ENCODE measurements around the gene SNHG17. TPM values are rescaled to one million over a fixed set of nuclear protein-coding genes. Genes with fewer than 3 reads are reported as not detected.

SNHG17 gene
- total and polyA plus RNA-seq, 2 of the 4 experiments (the other 2 are of a cell fraction), result 5.4 to 38.2 TPM

- TF ChIP-seq, protein P1, sequence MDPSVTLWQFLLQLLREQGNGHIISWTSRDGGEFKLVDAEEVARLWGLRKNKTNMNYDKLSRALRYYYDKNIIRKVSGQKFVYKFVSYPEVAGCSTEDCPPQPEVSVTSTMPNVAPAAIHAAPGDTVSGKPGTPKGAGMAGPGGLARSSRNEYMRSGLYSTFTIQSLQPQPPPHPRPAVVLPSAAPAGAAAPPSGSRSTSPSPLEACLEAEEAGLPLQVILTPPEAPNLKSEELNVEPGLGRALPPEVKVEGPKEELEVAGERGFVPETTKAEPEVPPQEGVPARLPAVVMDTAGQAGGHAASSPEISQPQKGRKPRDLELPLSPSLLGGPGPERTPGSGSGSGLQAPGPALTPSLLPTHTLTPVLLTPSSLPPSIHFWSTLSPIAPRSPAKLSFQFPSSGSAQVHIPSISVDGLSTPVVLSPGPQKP (IDR thresholded peaks at IDR 0.05; ENCODE audit: borderline replicate concordance, low read depth, low read length), result no peak
- no peak for TF ChIP-seq NFE2L2 (IDR thresholded peaks at IDR 0.05; ENCODE audit: low read depth, low read length)
- no peak for TF ChIP-seq MAFK (IDR thresholded peaks at IDR 0.05; ENCODE audit: low read depth, low read length)
Observed at GRCh38 chr20:38434770-38435554, at the start of gene SNHG17 (continued).

DNA sequence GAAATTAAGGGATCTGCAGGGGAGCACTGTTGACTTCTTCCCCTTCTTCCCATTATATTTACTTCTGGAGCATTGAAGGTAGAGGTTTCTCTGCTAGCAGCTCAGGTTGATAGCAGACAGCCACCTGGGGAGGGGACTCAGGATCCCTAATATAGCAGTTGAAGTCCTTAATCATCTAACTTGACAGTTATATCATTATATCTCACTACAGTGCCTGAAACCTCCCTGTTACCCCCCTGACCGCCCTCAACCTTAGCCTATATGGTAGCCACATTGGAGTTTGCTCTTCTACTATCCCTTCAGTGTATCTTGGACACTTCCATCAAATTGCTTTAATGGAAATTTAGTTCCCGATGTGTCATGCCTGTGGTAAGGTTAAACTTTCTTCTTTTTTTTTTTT lies 44.5 kb upstream of the SNHG17 start:
- intact Hi-C loops (cut with micrococcal nuclease), result no loop called here
- Histone ChIP-seq H2AK9ac (replicated peaks; ENCODE audit: low read depth, low read length, poor library complexity) (no peak overlapping the region), H3K27ac (ENCODE audit: insufficient read depth, low read length) (no peak overlapping the region), H4K5ac (ENCODE audit: low read depth, low read length) (no peak overlapping the region), H3K9ac (ENCODE audit: low read depth, low read length) (no peak overlapping the region), H3K56ac (ENCODE audit: extremely low read depth, insufficient read depth, low read length) (no peak overlapping the region), H3K79me1 (ENCODE audit: low read depth in 1 of 2, low read length in 2 of 2) (peaks cover 30 to 72% of the 10 kb centered on the region in 2 experiments), H3K14ac (replicated peaks; ENCODE audit: low read depth, low read length) (no peak overlapping the region), H3K36me3 (ENCODE audit: control insufficient read depth, insufficient read depth, low read length) (peaks cover 7% of the 10 kb centered on the region), H2BK20ac (ENCODE audit: low read depth, low read length) (no peak overlapping the region), H3K4ac (ENCODE audit: low read depth, low read length) (no peak overlapping the region), H2AK5ac (ENCODE audit: low read depth, low read length) (no peak overlapping the region), H3K4me1 (ENCODE audit: control insufficient read depth, insufficient read depth, low read length) (0 out of 2 replicates have a peak, but pooled peaks cover 2% of the 10 kb centered on the region), H3K18ac (ENCODE audit: low read depth, low read length) (no peak overlapping the region), H2BK15ac (ENCODE audit: low read depth, low read length) (no peak overlapping the region), H2BK5ac (ENCODE audit: low read depth, low read length, poor library complexity, severe bottlenecking) (no peak overlapping the region), H3K9me3 (ENCODE audit: control insufficient read depth, insufficient read depth, low read length) (no peaks in the 10 kb centered on the region), H3K23ac (ENCODE audit: low read depth, low read length) (no peak overlapping the region), H2BK120ac (ENCODE audit: low read depth, low read length) (no peak overlapping the region), H3K9me1 (ENCODE audit: insufficient read depth, low read length) (no peaks in the 10 kb centered on the region), H4K8ac (ENCODE audit: low read depth in 2 of 2, low read length in 2 of 2) (no peak overlapping the region), H3K4me2 (ENCODE audit: low read depth, low read length) (no peak overlapping the region), H2AFZ (replicated peaks; ENCODE audit: low read length, poor library complexity) (no peak overlapping the region), H4K91ac (ENCODE audit: insufficient read depth, low read depth, low read length) (no peak overlapping the region), H4K20me1 (ENCODE audit: insufficient read depth, low read length) (peaks cover 65% of the 10 kb centered on the region), H3K4me3 (ENCODE audit: insufficient read depth, low read depth, low read length) (no peak overlapping the region), H3K27me3 (ENCODE audit: control insufficient read depth, insufficient read depth, low read length) (no peaks in the 10 kb centered on the region)
- DNase-seq (no peak), ATAC-seq (ENCODE audit: low read depth) (no peak)
- TF ChIP-seq, protein P1 (IDR thresholded peaks at IDR 0.05; ENCODE audit: borderline replicate concordance, low read depth, low read length), result no peak
- no peak for TF ChIP-seq RFX5 (IDR thresholded peaks at IDR 0.05; ENCODE audit: low read depth, low read length)
- no peak for TF ChIP-seq RCOR1 (IDR thresholded peaks at IDR 0.05; ENCODE audit: insufficient replicate concordance, low read length)
- no peak for TF ChIP-seq CEBPB (IDR thresholded peaks at IDR 0.05; ENCODE audit: low read depth, low read length)
- TF ChIP-seq FOS (IDR thresholded peaks at IDR 0.05; ENCODE audit: low read depth, low read length), result no peak
- BruUV-seq (replicated peaks), result no TSS peak
- POLR2A ChIA-PET (ENCODE audit: unreplicated experiment), result no interaction called here
- dilution Hi-C loops (cut with HindIII; ENCODE audit: low sequenced_read_pairs, unreplicated experiment), result no loop called here
- in situ Hi-C loops (cut with MboI; ENCODE audit: low sequenced_read_pairs), result loop anchor here (10.0 kb wide), 1 partner anchor 55 kb away; no protein-coding TSS in a partner anchor
- CTCF ChIA-PET, result interaction anchor here (1.3 kb wide), 1 partner anchor 13 kb away, joined by 4 read pairs; no protein-coding TSS in a partner anchor
- 100% methylated on average over 1 of the region's 2 CpGs; no CpG with 5 or more reads in 1 of the 2 experiments for WGBS, 2 experiments (ENCODE audit: extremely low coverage in 2 of 2, insufficient read length in 1 of 2)
